CD4-positive, alpha-beta T cell treated with Interleukin-17A for 1 hour (primary cell): ENCODE data around the gene DUS1L.

ENCODE experiments used
- DNase-seq: peaks from one replicate; pipeline ENCODE4 v3.0.0-alpha.2; 2020

Gene DUS1L

GRCh38 chr17:82065638-82066303 is at the start of gene DUS1L:
Gene DUS1L, minus strand, starts transcription at chr17:82065804. Its CDS starts 745 bp downstream, at chr17:82065059.
- peak; percentile 75 for DNase-seq

GRCh38 chr17:82114872-82115271 is 49.3 kb upstream of the DUS1L start:
- no peak for DNase-seq

GRCh38 chr17:82114447-82114846 is 48.8 kb upstream of the DUS1L start:
- DNase-seq, result no peak

GRCh38 chr17:82113941-82114340 is 48.3 kb upstream of the DUS1L start:
- no peak for DNase-seq

- DNase-seq, result no peak
Measured at GRCh38 chr17:82113422-82113821, 47.8 kb upstream of the DUS1L start.

- DNase-seq, result no peak
Measured at GRCh38 chr17:82112914-82113311, 47.3 kb upstream of the DUS1L start.

- no peak for DNase-seq
Measured at GRCh38 chr17:82112181-82112913, 46.7 kb upstream of the DUS1L start.

- DNase-seq, result peak; percentile 22
Measured at GRCh38 chr17:82110298-82110697, 44.7 kb upstream of the DUS1L start.

GRCh38 chr17:82108961-82109475 is 43.4 kb upstream of the DUS1L start:
- DNase-seq, result no peak

- no peak for DNase-seq
Measured at GRCh38 chr17:82108496-82108945, 42.9 kb upstream of the DUS1L start.

GRCh38 chr17:82108038-82108437 is 42.4 kb upstream of the DUS1L start:
- no peak for DNase-seq

GRCh38 chr17:82107341-82107860 is 41.8 kb upstream of the DUS1L start:
- no peak for DNase-seq

- no peak for DNase-seq
Measured at GRCh38 chr17:82106688-82107305, 41.2 kb upstream of the DUS1L start.

- peak; percentile 71 for DNase-seq
Measured at GRCh38 chr17:82105882-82106687, 40.5 kb upstream of the DUS1L start.

- DNase-seq, result no peak
Measured at GRCh38 chr17:82105417-82105881, 39.8 kb upstream of the DUS1L start.

GRCh38 chr17:82104797-82105416 is 39.3 kb upstream of the DUS1L start:
- DNase-seq, result no peak

- no peak for DNase-seq
Measured at GRCh38 chr17:82103553-82104451, 38.2 kb upstream of the DUS1L start.

- no peak for DNase-seq
Measured at GRCh38 chr17:82101767-82102679, 36.4 kb upstream of the DUS1L start.

GRCh38 chr17:82101301-82101715 is 35.7 kb upstream of the DUS1L start:
- no peak for DNase-seq
